GM19025 (cell line): ENCODE data around the gene TMEM208.

ENCODE experiments used
- ATAC-seq: cut with Tn5 transposase; IDR thresholded peaks from one replicate; pipeline ENCODE4 v1.9.1; 2021; ENCODE audit warnings: mild to moderate bottlenecking, low read depth, moderate library complexity; ENCODE audit not compliant: unreplicated experiment

Gene TMEM208

GRCh38 chr16:67226804-67227566 is at the start of gene TMEM208:
Gene TMEM208 (plus strand): TSS chr16:67227130. CDS start chr16:67227219, 89 bp downstream.
- ATAC-seq, result peak; percentile 97

GRCh38 chr16:67177743-67178699 is 48.9 kb upstream of the TMEM208 start:
- no peak for ATAC-seq

- no peak for ATAC-seq
Measured at GRCh38 chr16:67179421-67180080, 47.4 kb upstream of the TMEM208 start.

- no peak for ATAC-seq
Measured at GRCh38 chr16:67180166-67180565, 46.8 kb upstream of the TMEM208 start.

- no peak for ATAC-seq
Measured at GRCh38 chr16:67181346-67181745, 45.6 kb upstream of the TMEM208 start.

- ATAC-seq, result no peak
Measured at GRCh38 chr16:67182288-67182687, 44.6 kb upstream of the TMEM208 start.

GRCh38 chr16:67183284-67183626 is 43.7 kb upstream of the TMEM208 start:
- ATAC-seq, result no peak

GRCh38 chr16:67183627-67184452 is 43.1 kb upstream of the TMEM208 start, which contains the start of gene MATCAP1:
Gene MATCAP1 (minus strand): TSS chr16:67183963. CDS start chr16:67180610, 3,353 bp downstream.
- peak; percentile 92 for ATAC-seq

GRCh38 chr16:67184453-67184994 is 42.4 kb upstream of the TMEM208 start:
- no peak for ATAC-seq

- ATAC-seq, result no peak
Measured at GRCh38 chr16:67184995-67185650, 41.8 kb upstream of the TMEM208 start.

- no peak for ATAC-seq
Measured at GRCh38 chr16:67185651-67186134, 41.2 kb upstream of the TMEM208 start.

- ATAC-seq, result no peak
Measured at GRCh38 chr16:67186550-67186950, 40.4 kb upstream of the TMEM208 start.

GRCh38 chr16:67187175-67187890 is 39.6 kb upstream of the TMEM208 start:
- no peak for ATAC-seq

- ATAC-seq, result no peak
Measured at GRCh38 chr16:67188323-67188722, 38.6 kb upstream of the TMEM208 start.

- ATAC-seq, result no peak
Measured at GRCh38 chr16:67188798-67189197, 38.1 kb upstream of the TMEM208 start.

- ATAC-seq, result no peak
Measured at GRCh38 chr16:67190041-67190440, 36.9 kb upstream of the TMEM208 start, which contains the start of gene EXOC3L1. Gene EXOC3L1 (minus strand): TSS chr16:67190136. CDS start chr16:67189676, 460 bp downstream.

GRCh38 chr16:67190448-67191399 is 36.2 kb upstream of the TMEM208 start:
- no peak for ATAC-seq
